Hepatocyte (in vitro differentiated cells): Measurements from ENCODE around the gene STXBP6. TPM values are rescaled to one million over a fixed set of nuclear protein-coding genes. Genes with fewer than 3 reads are reported as not detected.

Experiments used
- DNase-seq: peaks from one replicate; pipeline ENCODE4 v3.0.0-alpha.2; 2016; ENCODE audit warnings: low spot score
- H2AFZ ChIP-seq: fragments of 200-600 bp; sonication (generic); 2 replicates; pipeline ENCODE4 v1.6.0; 2016; ENCODE audit warnings: antibody characterized with exemption, mild to moderate bottlenecking
- H3K27ac ChIP-seq: fragments of 200-600 bp; sonication (generic); 2 replicates; pipeline ENCODE4 v1.5.1; 2016; ENCODE audit warnings: mild to moderate bottlenecking
- H3K27me3 ChIP-seq: fragments of 200-600 bp; sonication (generic); 2 replicates; pipeline ENCODE4 v1.6.1; 2016
- H3K36me3 ChIP-seq: fragments of 200-600 bp; sonication (generic); replicated peaks from 2 replicates; pipeline ENCODE4 v1.5.1; 2016; ENCODE audit warnings: low read depth; ENCODE audit not compliant: insufficient read depth
- H3K4me1 ChIP-seq: fragments of 200-600 bp; sonication (generic); 2 replicates; pipeline ENCODE4 v1.5.1; 2016; ENCODE audit warnings: mild to moderate bottlenecking, moderate library complexity; ENCODE audit not compliant: insufficient read depth
- H3K4me2 ChIP-seq: fragments of 200-600 bp; sonication (generic); 2 replicates; pipeline ENCODE4 v1.6.0; 2016
- H3K4me3 ChIP-seq: fragments of 200-600 bp; sonication (generic); 2 replicates; pipeline ENCODE4 v1.5.1; 2016; ENCODE audit warnings: mild to moderate bottlenecking
- H3K79me2 ChIP-seq: fragments of 200-600 bp; sonication (generic); 2 replicates; pipeline ENCODE4 v1.6.0; 2017; ENCODE audit warnings: mild to moderate bottlenecking
- H3K9me2 ChIP-seq: fragments of 200-600 bp; sonication (generic); replicated peaks from 2 replicates; pipeline ENCODE4 v1.6.0; 2017; ENCODE audit warnings: mild to moderate bottlenecking; ENCODE audit not compliant: insufficient read depth
- H3K9me3 ChIP-seq: fragments of 200-600 bp; sonication (generic); 2 replicates; pipeline ENCODE4 v1.5.1; 2016; ENCODE audit warnings: low read depth, mild to moderate bottlenecking
- H4K20me1 ChIP-seq: fragments of 200-600 bp; sonication (generic); 2 replicates; pipeline ENCODE4 v1.6.0; 2016; ENCODE audit warnings: mild to moderate bottlenecking; ENCODE audit not compliant: insufficient read depth, poor library complexity, severe bottlenecking
- EZH2 ChIP-seq: fragments of 200-600 bp; sonication (generic); IDR thresholded peaks from 2 replicates; pipeline ENCODE4 v1.6.1; 2016; ENCODE audit warnings: antibody characterized with exemption, mild to moderate bottlenecking, borderline replicate concordance
- EZH2phosphoT487 ChIP-seq: fragments of 200-600 bp; sonication (generic); IDR thresholded peaks from one replicate; pipeline ENCODE4 v1.6.1; 2018; ENCODE audit warnings: antibody characterized with exemption, mild to moderate bottlenecking, low read depth, moderate library complexity; ENCODE audit not compliant: unreplicated experiment, severe bottlenecking
- whole genome bisulfite sequencing: methylation state at CpG from one replicate; pipeline ENCODE4 v1.1.6; 2016; ENCODE audit warnings: low lambda C conversion rate; ENCODE audit errors: missing lambda C conversion rate; 5-methylcytosine and 5-hydroxymethylcytosine counted together
- polyA plus RNA-seq: library from polyadenylated mRNA; unstranded; fragments of >200 nt; fragmentation: Nextera tagmentation; extraction: Ambion mirVana; gene quantifications from 2 replicates; pipeline ENCODE4 v1.2.1, GENCODE V29; 2016
- total RNA-seq: library from RNA; depleted of rRNA; stranded (reverse); fragments of >200 nt; gene quantifications from 2 replicates; pipeline ENCODE4 v1.2.3, GENCODE V29; 2014
- TF ChIP-seq, protein P1 (sequence below): fragments of 200-600 bp; sonication (generic); IDR thresholded peaks from 2 replicates; pipeline ENCODE4 v1.5.1; 2016; ENCODE audit warnings: antibody characterized with exemption, mild to moderate bottlenecking; ENCODE audit not compliant: poor library complexity

The STXBP6 gene
- total and polyA plus RNA-seq, 2 experiments from 2014 or later = 34.1 to 44.9 TPM

DNA sequence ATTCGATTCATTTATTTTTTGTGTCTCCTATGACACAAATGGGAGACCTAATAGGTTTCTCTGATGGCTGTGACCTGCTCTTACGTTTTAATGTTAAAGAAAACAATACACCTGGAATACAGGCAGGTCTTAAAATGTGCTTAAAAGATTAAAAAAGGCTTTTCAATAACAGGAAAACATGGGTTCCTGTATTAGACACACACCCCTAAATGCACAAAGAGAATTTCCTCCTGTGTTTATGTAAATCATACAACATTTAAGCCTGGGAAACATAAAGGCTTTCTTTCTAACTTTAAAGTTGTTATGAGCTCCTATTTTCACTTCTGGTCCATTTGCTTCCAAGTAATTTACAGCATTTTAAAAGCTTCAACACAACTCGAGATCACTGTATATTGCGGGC is 191.3 kb downstream of the STXBP6 start:
- no peaks in the 10 kb centered on the region for H3K9me2 ChIP-seq
- DNase-seq = no peak
- no peak overlapping the region for H3K4me3 ChIP-seq
- TF ChIP-seq, protein P1, sequence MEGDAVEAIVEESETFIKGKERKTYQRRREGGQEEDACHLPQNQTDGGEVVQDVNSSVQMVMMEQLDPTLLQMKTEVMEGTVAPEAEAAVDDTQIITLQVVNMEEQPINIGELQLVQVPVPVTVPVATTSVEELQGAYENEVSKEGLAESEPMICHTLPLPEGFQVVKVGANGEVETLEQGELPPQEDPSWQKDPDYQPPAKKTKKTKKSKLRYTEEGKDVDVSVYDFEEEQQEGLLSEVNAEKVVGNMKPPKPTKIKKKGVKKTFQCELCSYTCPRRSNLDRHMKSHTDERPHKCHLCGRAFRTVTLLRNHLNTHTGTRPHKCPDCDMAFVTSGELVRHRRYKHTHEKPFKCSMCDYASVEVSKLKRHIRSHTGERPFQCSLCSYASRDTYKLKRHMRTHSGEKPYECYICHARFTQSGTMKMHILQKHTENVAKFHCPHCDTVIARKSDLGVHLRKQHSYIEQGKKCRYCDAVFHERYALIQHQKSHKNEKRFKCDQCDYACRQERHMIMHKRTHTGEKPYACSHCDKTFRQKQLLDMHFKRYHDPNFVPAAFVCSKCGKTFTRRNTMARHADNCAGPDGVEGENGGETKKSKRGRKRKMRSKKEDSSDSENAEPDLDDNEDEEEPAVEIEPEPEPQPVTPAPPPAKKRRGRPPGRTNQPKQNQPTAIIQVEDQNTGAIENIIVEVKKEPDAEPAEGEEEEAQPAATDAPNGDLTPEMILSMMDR = no peak
- TF ChIP-seq EZH2phosphoT487 (no peak), EZH2 (no peak)
- H3K4me1 ChIP-seq = peaks cover 13% of the 10 kb centered on the region
- no peaks in the 10 kb centered on the region for H4K20me1 ChIP-seq
- H3K36me3 ChIP-seq = no peaks in the 10 kb centered on the region
- no peaks in the 10 kb centered on the region for H3K27me3 ChIP-seq
- no peaks in the 10 kb centered on the region for H3K9me3 ChIP-seq
- no peak overlapping the region for H3K4me2 ChIP-seq
- no peak overlapping the region for H3K27ac ChIP-seq
- peaks cover 25% of the 10 kb centered on the region for H3K79me2 ChIP-seq
- no peak overlapping the region for H2AFZ ChIP-seq
- WGBS = 90% methylated on average over 4 of the region's 4 CpGs

DNA sequence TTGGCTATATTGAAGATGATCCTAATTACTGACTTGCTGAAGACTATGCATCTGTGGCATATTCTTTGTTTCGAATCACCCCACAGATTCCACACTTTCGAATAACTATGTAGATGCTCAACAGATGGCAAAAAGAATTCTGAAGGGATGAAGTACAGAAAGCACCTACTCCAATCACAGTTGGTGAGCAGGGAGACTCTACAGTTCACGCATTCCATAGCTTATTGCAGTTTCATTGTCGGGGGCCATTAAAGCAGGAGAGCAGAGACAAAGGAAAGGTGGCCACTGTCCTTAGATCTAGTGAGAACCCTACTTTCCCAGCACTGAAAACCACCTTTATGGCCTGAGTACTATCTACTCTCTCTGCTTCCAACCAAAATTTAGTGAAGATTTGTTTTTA is 191.9 kb downstream of the STXBP6 start:
- no peaks in the 10 kb centered on the region for H4K20me1 ChIP-seq
- H3K27me3 ChIP-seq = no peaks in the 10 kb centered on the region
- H3K79me2 ChIP-seq = peaks cover 19% of the 10 kb centered on the region
- peaks cover 7% of the 10 kb centered on the region for H3K4me1 ChIP-seq
- no peaks in the 10 kb centered on the region for H3K9me2 ChIP-seq
- H3K4me2 ChIP-seq = no peak overlapping the region
- H2AFZ ChIP-seq = no peak overlapping the region
- no peak for DNase-seq
- TF ChIP-seq, protein P1 = no peak
- TF ChIP-seq EZH2 (no peak), EZH2phosphoT487 (no peak)
- H3K27ac ChIP-seq = no peak overlapping the region
- WGBS = 88% methylated on average over 4 of the region's 4 CpGs
- H3K4me3 ChIP-seq = no peak overlapping the region
- H3K9me3 ChIP-seq = no peaks in the 10 kb centered on the region
- no peaks in the 10 kb centered on the region for H3K36me3 ChIP-seq

DNA sequence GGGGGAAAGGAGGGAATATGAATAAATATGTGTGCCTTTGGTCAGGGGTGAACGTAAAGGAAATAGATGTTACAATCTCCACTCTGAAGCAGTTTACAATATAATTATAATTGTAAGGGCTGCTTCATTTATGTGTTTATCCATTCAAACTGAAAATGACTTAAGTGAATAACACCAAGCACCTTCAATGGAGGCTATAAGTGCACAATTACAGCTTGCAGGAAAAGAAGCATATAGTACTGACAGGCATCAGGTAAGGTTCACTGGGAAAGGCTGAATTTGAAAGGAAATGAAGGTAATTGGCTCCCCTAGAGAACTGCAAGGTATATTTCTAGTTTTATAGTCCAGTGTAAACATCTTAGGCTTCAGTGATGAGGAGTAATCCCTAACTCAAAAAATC is 192.7 kb downstream of the STXBP6 start:
- Histone ChIP-seq H3K9me2 (no peaks in the 10 kb centered on the region), H3K9me3 (no peaks in the 10 kb centered on the region), H2AFZ (no peak overlapping the region), H3K4me1 (peaks cover 10% of the 10 kb centered on the region), H3K4me3 (no peak overlapping the region), H4K20me1 (no peaks in the 10 kb centered on the region), H3K79me2 (peaks cover 12% of the 10 kb centered on the region), H3K36me3 (no peaks in the 10 kb centered on the region), H3K4me2 (no peak overlapping the region), H3K27me3 (no peaks in the 10 kb centered on the region), H3K27ac (no peak overlapping the region)
- no peak for DNase-seq
- no peak for TF ChIP-seq EZH2
- TF ChIP-seq, protein P1 = no peak
- TF ChIP-seq EZH2phosphoT487 = no peak
- 86% methylated on average over 1 of the region's 1 CpG for WGBS

DNA sequence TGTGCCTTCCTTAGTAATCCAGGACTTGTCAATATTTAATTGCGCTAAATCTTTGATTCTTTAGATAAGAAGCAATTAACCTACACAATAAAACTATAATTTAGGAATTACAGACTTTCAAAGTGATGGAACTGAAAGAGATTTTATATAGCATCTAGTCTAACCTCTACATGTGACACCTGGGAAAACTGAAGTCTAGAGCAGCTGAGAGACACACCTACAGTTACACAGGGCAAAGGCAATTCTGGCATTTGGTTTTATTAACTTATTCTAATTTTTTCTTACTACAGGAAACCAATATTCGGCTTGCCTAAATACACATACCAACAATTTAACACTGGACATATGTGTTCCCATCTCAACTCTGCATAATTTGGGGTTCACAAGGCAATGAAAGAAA is 196.5 kb downstream of the STXBP6 start:
- H3K4me1 ChIP-seq = peaks cover 12% of the 10 kb centered on the region
- no peaks in the 10 kb centered on the region for H4K20me1 ChIP-seq
- H3K9me2 ChIP-seq = no peaks in the 10 kb centered on the region
- no peak overlapping the region for H3K4me3 ChIP-seq
- H3K79me2 ChIP-seq = no peaks in the 10 kb centered on the region
- no peak overlapping the region for H3K27ac ChIP-seq
- TF ChIP-seq EZH2phosphoT487 = no peak
- TF ChIP-seq EZH2 = no peak
- TF ChIP-seq, protein P1 = no peak
- WGBS = 98% methylated on average over 2 of the region's 2 CpGs
- no peak for DNase-seq
- H2AFZ ChIP-seq = no peak overlapping the region
- no peak overlapping the region for H3K4me2 ChIP-seq
- H3K36me3 ChIP-seq = no peaks in the 10 kb centered on the region
- no peaks in the 10 kb centered on the region for H3K27me3 ChIP-seq
- no peaks in the 10 kb centered on the region for H3K9me3 ChIP-seq
